WTC11 (cell line): ENCODE measurements around the gene ROR2.

Source experiments
- ATF3 ChIP-seq: sonication (generic); formaldehyde crosslinking; conservative IDR thresholded peaks from 2 replicates; pipeline ENCODE4 v1.8.1; 2022; ENCODE audit warnings: mild to moderate bottlenecking, missing genetic modification reagents
- ETV6 ChIP-seq: sonication (generic); formaldehyde crosslinking; IDR thresholded peaks from 2 replicates; pipeline ENCODE4 v1.8.1; 2022; ENCODE audit warnings: mild to moderate bottlenecking, missing genetic modification reagents
- FOXJ3 ChIP-seq: sonication (generic); formaldehyde crosslinking; IDR thresholded peaks from 2 replicates; pipeline ENCODE4 v1.9.0; 2021; ENCODE audit warnings: missing genetic modification reagents, mild to moderate bottlenecking, borderline replicate concordance
- FOXK1 ChIP-seq: sonication (generic); formaldehyde crosslinking; IDR thresholded peaks from 2 replicates; pipeline ENCODE4 v1.8.0; 2022; ENCODE audit warnings: mild to moderate bottlenecking, moderate library complexity, missing genetic modification reagents
- IRF2 ChIP-seq: sonication (generic); formaldehyde crosslinking; IDR thresholded peaks from 2 replicates; pipeline ENCODE4 v1.8.0; 2022; ENCODE audit warnings: low read depth, missing genetic modification reagents, borderline replicate concordance
- NFYB ChIP-seq: sonication (generic); formaldehyde crosslinking; conservative IDR thresholded peaks from 2 replicates; pipeline ENCODE4 v1.8.0; 2022; ENCODE audit warnings: low read depth, missing genetic modification reagents
- NR3C1 ChIP-seq: sonication (generic); formaldehyde crosslinking; conservative IDR thresholded peaks from 2 replicates; pipeline ENCODE4 v1.8.1; 2023; ENCODE audit warnings: low read depth, mild to moderate bottlenecking, missing genetic modification reagents
- RORB ChIP-seq: fragments of 250-450 bp; sonication (Bioruptor Pico); IDR thresholded peaks from 2 replicates; pipeline ENCODE4 v1.9.0; 2021; ENCODE audit warnings: mild to moderate bottlenecking
- ZNF263 ChIP-seq: sonication (generic); formaldehyde crosslinking; IDR thresholded peaks from 2 replicates; pipeline ENCODE4 v1.8.1; 2022; ENCODE audit warnings: low read depth, mild to moderate bottlenecking, moderate library complexity, missing genetic modification reagents
- TF ChIP-seq, protein P1 (sequence below): fragments of 200-600 bp; IDR thresholded peaks from 2 replicates; pipeline ENCODE4 v1.8.0; 2022; ENCODE audit warnings: antibody characterized with exemption
- TF ChIP-seq, protein P2 (sequence below): sonication (generic); formaldehyde crosslinking; IDR thresholded peaks from 2 replicates; pipeline ENCODE4 v1.8.0; 2022; ENCODE audit warnings: mild to moderate bottlenecking, missing genetic modification reagents

- TF ChIP-seq ETV6 (CRISPR knock-in tag): no peak
- TF ChIP-seq, protein P1, sequence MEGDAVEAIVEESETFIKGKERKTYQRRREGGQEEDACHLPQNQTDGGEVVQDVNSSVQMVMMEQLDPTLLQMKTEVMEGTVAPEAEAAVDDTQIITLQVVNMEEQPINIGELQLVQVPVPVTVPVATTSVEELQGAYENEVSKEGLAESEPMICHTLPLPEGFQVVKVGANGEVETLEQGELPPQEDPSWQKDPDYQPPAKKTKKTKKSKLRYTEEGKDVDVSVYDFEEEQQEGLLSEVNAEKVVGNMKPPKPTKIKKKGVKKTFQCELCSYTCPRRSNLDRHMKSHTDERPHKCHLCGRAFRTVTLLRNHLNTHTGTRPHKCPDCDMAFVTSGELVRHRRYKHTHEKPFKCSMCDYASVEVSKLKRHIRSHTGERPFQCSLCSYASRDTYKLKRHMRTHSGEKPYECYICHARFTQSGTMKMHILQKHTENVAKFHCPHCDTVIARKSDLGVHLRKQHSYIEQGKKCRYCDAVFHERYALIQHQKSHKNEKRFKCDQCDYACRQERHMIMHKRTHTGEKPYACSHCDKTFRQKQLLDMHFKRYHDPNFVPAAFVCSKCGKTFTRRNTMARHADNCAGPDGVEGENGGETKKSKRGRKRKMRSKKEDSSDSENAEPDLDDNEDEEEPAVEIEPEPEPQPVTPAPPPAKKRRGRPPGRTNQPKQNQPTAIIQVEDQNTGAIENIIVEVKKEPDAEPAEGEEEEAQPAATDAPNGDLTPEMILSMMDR: no peak
- TF ChIP-seq NFYB (CRISPR knock-in tag): no peak
- no peak for TF ChIP-seq NR3C1 (CRISPR knock-in tag)
- TF ChIP-seq ZNF263 (CRISPR knock-in tag): no peak
- no peak for TF ChIP-seq FOXK1
- TF ChIP-seq IRF2: no peak
- TF ChIP-seq, protein P2, sequence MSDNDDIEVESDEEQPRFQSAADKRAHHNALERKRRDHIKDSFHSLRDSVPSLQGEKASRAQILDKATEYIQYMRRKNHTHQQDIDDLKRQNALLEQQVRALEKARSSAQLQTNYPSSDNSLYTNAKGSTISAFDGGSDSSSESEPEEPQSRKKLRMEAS (CRISPR knock-in tag): no peak
- TF ChIP-seq ATF3 (CRISPR knock-in tag): no peak
- no peak for TF ChIP-seq RORB (CRISPR knock-in tag)
- TF ChIP-seq FOXJ3 (CRISPR knock-in tag): no peak
These were observed 59.4 kb downstream of the ROR2 start for GRCh38 chr9:91890662-91891061.
